ENCODE data around the gene TRIP12.

DNA sequence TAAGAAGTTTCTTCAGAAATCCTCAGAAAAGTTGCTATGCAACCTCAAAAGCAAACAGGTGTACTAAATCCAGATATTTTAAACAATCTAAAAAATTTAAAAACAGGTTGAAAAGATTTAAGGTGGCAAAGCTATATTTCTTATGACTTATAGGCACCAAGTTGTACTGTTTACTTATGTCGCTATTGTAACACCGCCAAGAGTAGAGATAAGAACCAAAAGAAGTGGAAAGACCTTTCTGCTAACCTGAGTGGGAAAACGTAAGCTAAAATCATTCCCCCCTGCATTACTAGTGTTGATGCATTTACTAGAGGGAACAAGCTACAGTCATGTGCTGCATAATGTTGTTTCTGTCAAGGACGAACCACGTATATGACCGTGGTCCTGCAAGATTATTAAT lies 83.1 kb downstream of the TRIP12 start:
- TF ChIP-seq, protein P1, sequence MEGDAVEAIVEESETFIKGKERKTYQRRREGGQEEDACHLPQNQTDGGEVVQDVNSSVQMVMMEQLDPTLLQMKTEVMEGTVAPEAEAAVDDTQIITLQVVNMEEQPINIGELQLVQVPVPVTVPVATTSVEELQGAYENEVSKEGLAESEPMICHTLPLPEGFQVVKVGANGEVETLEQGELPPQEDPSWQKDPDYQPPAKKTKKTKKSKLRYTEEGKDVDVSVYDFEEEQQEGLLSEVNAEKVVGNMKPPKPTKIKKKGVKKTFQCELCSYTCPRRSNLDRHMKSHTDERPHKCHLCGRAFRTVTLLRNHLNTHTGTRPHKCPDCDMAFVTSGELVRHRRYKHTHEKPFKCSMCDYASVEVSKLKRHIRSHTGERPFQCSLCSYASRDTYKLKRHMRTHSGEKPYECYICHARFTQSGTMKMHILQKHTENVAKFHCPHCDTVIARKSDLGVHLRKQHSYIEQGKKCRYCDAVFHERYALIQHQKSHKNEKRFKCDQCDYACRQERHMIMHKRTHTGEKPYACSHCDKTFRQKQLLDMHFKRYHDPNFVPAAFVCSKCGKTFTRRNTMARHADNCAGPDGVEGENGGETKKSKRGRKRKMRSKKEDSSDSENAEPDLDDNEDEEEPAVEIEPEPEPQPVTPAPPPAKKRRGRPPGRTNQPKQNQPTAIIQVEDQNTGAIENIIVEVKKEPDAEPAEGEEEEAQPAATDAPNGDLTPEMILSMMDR (IDR thresholded peaks at IDR 0.05; ENCODE audit: control extremely low read depth in 1 of 3, insufficient read depth in 1 of 3, low read depth in 1 of 3, low read length in 3 of 3): no peak
- TF ChIP-seq HDAC6 (IDR thresholded peaks at IDR 0.05; ENCODE audit: low read depth, low read length) (no peak), POLR2AphosphoS5 (IDR thresholded peaks at IDR 0.05; ENCODE audit: low read depth, low read length) (no peak)
